Mesodermal cell (in vitro differentiated cells): ENCODE results near the gene FREY1.

ENCODE experiments used
- H3K27ac ChIP-seq: 2 replicates; pipeline ENCODE4 v1.7.0; 2013; ENCODE audit warnings: mild to moderate bottlenecking, low read depth, low read length, moderate library complexity; ENCODE audit not compliant: severe bottlenecking
- H3K36me3 ChIP-seq: 2 replicates; pipeline ENCODE4 v1.7.1; 2013; ENCODE audit warnings: mild to moderate bottlenecking, low read length, moderate library complexity; ENCODE audit not compliant: control insufficient read depth, insufficient read depth
- H3K4me1 ChIP-seq: one replicate; pipeline ENCODE4 v1.7.1; 2013; ENCODE audit warnings: mild to moderate bottlenecking, low read length; ENCODE audit not compliant: insufficient read depth, control insufficient read depth, poor library complexity, severe bottlenecking
- H3K4me3 ChIP-seq: 2 replicates; pipeline ENCODE4 v1.7.0; 2013; ENCODE audit warnings: low read length, control low read depth, mild to moderate bottlenecking; ENCODE audit not compliant: insufficient read depth, poor library complexity, severe bottlenecking; ENCODE audit errors: extremely low read depth
- H3K9me3 ChIP-seq: 2 replicates; pipeline ENCODE4 v1.7.1; 2013; ENCODE audit warnings: mild to moderate bottlenecking, low read length, moderate library complexity; ENCODE audit not compliant: control insufficient read depth
- WGBS, 2 experiments: methylation state at CpG; one replicate each; pipeline ENCODE4 v1.1.5; 2013; ENCODE audit warnings: missing lambda C conversion rate in 2 of 2; ENCODE audit not compliant: insufficient coverage in 2 of 2; 5-methylcytosine and 5-hydroxymethylcytosine counted together

Gene FREY1

DNA sequence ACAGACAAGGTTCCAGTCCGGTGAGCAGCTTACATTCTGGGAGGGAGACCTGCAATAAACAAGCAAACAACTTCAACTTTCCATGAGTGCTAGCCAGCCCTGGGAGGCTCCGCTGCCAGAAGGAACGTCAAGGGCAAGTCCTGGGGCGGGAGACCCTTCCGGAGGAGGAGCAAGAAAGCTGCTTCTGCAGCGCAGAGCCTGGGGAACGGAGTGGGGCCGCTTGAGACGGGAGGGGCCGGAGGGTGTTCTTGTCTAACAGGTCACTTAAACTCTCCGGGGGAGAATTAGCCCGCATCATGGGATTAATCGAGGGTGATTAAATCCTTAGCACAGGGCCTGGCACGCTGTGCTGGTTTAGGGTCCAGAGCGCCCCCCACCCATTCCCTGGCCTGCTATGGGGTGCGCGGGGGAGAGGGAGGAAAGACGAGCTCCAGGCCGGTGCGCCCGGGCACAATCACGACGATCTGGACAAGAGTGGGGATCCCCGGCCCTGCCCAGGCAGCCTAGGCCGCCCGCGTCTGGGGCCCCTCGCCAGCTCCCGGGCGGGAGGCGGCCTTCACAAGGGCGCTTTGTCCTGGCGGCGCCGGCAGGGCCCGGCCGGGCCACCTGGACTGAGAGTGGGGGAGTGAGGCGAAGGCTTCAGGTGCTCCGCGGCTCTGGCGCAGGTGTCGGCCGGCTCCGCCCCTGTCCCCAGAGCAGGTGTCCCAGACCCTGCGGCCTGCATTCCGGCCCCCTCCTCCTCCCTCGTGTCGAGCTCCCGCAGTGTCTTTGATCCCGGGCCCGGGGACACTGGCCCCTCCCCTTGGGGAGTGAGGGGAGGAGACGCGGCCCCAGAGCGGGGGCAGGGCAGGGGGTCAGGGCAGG lies 14.7 kb upstream of the FREY1 start:
- Histone ChIP-seq H3K4me3 (peak overlapping the region; percentile 21), H3K9me3 (no peaks in the 10 kb centered on the region), H3K27ac (no peak overlapping the region), H3K36me3 (no peaks in the 10 kb centered on the region), H3K4me1 (no peaks in the 10 kb centered on the region)
- WGBS, 2 experiments = 5% methylated on average over 28 to 39 of the region's 54 CpGs

DNA sequence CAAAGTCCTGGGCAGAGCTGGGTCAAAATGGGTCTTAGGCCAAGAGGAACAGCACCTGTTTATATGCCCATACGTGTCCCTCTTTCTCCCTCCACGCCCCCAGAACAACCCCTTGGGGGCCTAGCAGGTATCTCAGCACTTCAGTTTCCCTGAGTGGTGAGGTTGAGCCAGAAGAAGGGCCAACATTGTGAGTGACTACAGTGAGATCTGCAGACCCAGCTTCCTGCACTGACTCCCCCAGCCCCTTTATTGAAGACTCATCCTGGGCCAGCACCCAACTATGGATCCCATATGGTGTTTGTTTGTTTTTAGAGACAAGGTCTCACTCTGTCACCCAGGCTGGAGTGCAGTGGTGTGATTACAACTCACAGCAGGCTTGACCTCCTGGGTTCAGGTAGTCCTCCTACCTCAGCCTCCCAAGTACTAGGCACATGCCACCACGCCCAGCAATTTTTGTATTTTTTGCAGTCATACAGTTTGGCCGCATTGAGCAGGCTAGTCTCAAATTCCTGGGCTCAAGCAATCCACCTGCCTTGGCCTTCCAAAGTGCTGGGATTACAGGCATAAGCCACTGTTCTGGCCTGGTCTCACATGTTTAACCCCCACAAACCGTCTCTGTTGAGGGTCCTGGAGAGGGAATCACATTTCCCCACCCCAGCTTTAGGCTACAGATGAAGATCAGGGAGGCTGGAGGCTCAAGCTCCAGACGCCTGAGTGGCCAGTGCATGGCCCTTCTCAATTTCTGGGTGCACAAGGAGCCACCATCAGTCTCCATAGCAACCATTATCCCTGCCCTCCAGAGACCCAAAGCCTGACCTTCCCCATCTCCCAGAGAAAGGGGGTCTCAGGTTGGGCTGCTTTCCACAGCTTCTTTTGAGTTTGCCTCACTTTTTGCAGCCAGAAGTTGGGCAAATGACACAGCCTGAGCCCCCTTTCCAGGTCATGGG lies 13.7 kb upstream of the FREY1 start:
- 89 to 95% methylated on average over 4 of the region's 6 CpGs for WGBS, 2 experiments
- no peak overlapping the region for H3K27ac ChIP-seq
- no peaks in the 10 kb centered on the region for H3K9me3 ChIP-seq
- peaks cover 6% of the 10 kb centered on the region for H3K36me3 ChIP-seq
- H3K4me1 ChIP-seq = no peaks in the 10 kb centered on the region
- H3K4me3 ChIP-seq = no peak overlapping the region

DNA sequence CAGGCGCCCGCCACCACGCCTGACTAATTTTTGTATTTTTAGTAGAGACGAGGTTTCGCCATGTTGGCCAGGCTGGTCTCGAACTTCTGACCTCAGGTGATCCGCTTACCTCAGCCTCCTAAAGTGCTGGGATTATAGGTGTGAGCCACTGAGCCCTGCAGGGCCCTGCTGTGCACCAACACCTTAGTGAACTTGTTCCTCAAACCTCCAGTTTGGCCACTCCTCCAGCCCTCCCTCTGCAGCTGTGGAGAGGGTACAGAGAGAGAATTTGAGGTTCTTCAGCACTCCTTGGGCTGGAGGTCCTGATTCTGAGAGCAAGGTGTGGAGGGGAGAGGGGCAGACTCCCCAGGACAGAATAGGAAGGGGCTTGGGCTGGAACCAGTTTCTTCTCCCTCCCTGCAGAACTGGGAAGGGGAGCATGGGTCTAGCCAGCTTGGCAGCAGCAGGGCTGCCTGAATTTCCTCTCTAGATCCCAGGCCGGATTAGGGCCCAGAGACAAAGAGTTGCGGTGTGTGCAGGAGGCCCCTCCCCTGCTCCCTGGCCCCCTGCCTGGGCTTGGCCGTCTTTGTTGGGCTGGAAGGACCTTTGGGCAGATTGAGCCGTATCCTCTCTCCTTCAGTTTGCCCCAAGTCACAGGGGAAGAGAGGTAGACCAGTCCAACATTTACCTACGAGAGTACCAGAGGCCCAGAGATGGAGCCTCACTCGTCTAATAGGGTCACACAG lies 12.9 kb upstream of the FREY1 start:
- H3K36me3 ChIP-seq = peaks cover 14% of the 10 kb centered on the region
- H3K27ac ChIP-seq = no peak overlapping the region
- no peaks in the 10 kb centered on the region for H3K9me3 ChIP-seq
- H3K4me3 ChIP-seq = no peak overlapping the region
- 74 to 85% methylated on average over 10 of the region's 13 CpGs for WGBS, 2 experiments
- no peaks in the 10 kb centered on the region for H3K4me1 ChIP-seq

DNA sequence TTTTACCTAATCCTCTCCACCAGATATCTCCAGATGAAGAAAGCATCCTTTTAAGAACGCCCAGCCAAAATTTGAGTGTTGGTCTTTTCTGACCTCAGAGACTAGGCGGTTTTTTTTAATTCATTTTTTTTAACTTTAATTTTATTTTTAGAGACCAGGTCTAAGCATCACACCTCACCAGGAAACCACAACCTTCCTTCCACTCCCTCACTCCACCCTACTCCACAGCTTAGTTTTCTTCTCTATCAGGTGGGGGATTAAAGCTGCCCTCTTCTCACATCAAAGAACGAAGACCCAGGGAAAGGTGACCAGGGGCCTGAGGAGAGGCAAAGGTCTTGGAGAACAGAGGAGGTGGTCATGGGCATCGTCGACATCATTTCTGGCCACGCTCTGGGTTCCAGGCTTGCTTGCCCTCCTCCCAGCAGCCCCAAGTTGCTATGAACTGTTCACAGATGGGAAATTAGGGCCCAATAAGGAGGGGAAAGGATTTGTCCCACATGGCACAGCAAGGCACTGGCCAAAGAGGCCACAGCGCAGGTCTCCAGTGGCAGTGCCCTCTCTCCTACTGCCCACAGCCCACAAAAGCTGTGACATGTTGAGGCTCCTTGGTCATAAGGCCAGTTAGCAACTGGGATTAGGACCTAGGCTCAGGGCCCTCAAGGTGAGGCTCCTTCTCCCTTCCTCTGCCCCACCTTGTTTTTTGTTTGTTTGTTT lies 12.0 kb upstream of the FREY1 start:
- peak overlapping the region; percentile 69 for H3K4me3 ChIP-seq
- no peak overlapping the region for H3K27ac ChIP-seq
- H3K9me3 ChIP-seq = no peaks in the 10 kb centered on the region
- H3K36me3 ChIP-seq = peaks cover 23% of the 10 kb centered on the region
- no peaks in the 10 kb centered on the region for H3K4me1 ChIP-seq
- WGBS, 2 experiments = 76 to 88% methylated on average over 4 to 7 of the region's 7 CpGs

DNA sequence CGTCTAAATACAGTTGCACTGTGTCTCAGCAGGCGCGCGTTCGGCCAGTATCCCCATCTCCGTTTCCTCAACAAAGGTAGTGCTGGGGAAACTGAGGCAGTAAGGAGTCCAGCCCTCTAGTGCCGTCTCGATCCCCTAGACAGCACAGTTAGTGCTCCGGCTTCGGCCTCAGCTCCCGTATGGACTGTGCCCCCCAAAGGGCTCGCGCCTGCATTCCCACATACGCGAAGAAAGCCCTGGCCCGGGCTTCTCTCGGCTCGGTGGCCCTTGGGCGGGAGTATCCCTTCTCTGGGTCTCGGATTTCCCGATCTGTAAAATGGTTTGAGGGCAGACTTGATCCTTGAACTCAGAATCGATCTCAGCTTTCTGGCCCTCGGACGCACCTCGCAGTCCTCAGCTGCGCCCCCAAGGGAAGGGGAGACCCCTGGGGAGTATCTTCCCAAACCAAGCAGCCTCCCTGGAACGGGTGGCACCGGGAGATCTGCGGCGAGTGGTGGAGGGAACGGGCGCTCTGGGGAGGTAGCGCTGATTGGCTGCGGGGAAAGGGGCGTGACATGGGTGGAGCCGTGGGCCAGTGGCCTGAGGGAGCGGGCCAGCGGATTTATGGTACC lies 11.4 kb upstream of the FREY1 start:
- 0 to 1% methylated on average over 22 to 24 of the region's 38 CpGs for WGBS, 2 experiments
- Histone ChIP-seq H3K27ac (peak overlapping the region; percentile 86), H3K36me3 (peaks cover 30% of the 10 kb centered on the region), H3K9me3 (no peaks in the 10 kb centered on the region), H3K4me1 (no peaks in the 10 kb centered on the region), H3K4me3 (peak overlapping the region; percentile 69)

DNA sequence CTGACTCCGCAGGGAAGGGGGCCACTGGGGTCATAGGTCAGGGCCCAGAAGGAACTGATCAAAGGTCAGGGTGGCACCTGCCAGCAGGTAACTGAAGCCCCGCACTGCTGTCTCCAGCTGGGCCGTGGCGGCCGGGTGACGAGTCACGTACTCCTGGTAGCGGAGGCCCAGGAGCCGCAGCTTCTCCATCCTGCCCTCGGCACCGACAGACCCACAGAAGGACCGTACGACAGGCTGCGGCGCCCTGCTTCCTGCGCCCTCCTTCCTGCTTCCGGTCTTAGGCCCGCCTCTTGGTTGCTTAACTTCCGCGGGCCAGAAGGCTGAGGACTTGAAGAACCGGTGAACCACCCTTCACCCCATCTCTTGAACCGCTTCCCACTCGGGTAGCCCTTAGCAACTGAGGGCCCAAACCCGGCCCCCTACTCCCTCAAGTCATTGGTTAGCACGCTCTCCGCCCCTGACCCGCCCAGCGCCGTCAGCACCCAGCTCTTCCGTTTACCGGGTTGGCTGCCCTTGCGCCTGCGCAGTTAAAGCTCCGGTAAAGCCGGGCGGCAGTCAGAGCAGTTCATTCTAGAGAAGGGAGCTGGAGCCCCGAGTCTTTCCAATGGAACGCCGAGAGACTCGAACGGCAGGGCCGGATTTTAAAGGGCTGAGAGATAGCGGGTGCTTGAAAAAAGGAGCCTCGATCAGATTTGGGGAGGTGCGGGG lies 10.7 kb upstream of the FREY1 start, which contains the start of gene PEX16:
PEX16 (minus strand) TSS at position 255 of the 708 bp plus-strand sequence; CDS start at position 189, 66 bp downstream.
- Histone ChIP-seq H3K4me1 (no peaks in the 10 kb centered on the region), H3K27ac (peak within 1 kb of the TSS; percentile 86), H3K36me3 (peaks cover 35% of the 10 kb centered on the region), H3K4me3 (peak within 1 kb of the TSS; percentile 69), H3K9me3 (no peaks in the 10 kb centered on the region)
- WGBS, 2 experiments = 0% methylated on average over 44 to 45 of the region's 45 CpGs

DNA sequence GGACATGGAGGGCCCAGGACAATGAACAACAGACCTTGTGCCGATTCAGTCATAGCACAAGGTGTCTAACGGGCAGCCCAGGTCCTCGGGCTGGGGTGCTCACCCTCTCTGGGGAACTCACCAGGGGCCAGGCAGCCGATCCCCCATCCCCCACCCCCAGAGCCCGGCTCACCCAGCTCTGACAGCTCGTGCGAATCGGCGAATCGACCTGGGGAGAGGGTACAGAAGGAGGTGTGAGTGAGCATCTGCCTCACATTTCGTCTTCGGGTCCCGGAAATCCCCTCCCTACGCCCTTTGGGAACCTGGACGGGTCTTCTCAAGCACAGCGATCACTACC lies 10.2 kb upstream of the FREY1 start:
- 9 to 10% methylated on average over 10 to 16 of the region's 16 CpGs for WGBS, 2 experiments
- H3K4me1 ChIP-seq = no peaks in the 10 kb centered on the region
- H3K36me3 ChIP-seq = peaks cover 35% of the 10 kb centered on the region
- no peaks in the 10 kb centered on the region for H3K9me3 ChIP-seq
- H3K4me3 ChIP-seq = peak overlapping the region; percentile 69
- H3K27ac ChIP-seq = peak overlapping the region; percentile 86

DNA sequence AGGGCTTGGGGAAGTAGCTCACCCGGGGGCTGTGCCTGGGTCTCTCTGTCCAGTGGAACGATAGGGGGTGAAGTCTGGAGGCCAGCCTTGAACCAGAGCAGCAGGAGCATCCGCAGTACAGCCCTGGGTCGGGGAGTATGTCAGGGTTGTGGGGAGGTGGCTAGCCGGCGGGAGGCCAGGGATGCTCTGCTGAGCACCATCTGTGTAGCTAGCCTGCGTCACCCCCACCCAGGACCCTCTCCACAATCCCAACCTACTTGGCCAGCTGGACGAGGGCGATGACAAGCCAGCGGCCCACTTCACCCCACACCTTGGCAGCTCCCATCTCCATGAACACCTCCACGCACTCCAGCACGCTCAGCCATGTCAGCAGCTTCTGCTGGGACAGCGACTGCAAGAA lies 8.4 kb upstream of the FREY1 start:
- 84 to 86% methylated on average over 7 to 11 of the region's 13 CpGs for WGBS, 2 experiments
- Histone ChIP-seq H3K9me3 (no peaks in the 10 kb centered on the region), H3K4me3 (no peak overlapping the region), H3K36me3 (peaks cover 45% of the 10 kb centered on the region), H3K4me1 (no peaks in the 10 kb centered on the region), H3K27ac (no peak overlapping the region)

DNA sequence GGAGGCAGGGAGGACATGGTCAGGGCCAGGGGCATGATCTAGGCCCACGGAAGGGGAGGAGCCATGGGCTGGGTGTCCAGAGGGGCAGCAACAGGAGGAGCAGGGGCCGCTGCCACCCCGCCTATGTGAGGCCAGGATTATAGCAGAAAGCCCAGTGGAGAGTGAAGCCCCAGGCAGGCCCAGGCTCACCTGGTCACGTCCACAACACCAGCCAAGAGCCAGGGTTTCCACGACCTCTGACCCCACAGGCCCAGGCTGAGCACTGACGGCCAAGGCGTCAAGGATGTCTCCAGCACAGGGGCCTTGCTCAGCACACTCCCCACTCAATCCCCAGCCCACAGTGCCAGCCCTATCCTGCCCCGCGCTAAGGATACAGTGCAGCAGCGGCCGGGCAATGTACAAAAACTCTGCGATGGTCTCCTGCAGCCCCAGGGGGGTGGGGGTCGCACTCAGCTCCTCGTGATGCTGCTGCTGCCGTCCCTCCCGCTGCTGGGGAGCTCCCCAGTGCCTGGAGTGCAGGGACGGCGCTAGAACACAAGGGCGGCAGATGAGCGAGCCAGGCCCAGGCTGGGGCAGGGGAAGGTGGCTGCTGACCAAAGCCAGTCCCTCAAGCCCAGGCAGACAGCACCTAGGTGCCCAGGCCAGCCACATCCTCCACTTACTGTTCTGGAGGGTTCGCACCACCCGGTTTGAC lies 7.0 kb upstream of the FREY1 start:
- Histone ChIP-seq H3K4me3 (no peak overlapping the region), H3K36me3 (peaks cover 57% of the 10 kb centered on the region), H3K27ac (no peak overlapping the region), H3K9me3 (no peaks in the 10 kb centered on the region), H3K4me1 (no peaks in the 10 kb centered on the region)
- WGBS, 2 experiments = 87 to 90% methylated on average over 21 to 22 of the region's 22 CpGs
